HG03135 (cell line): ENCODE measurements around the gene MUC15.

ENCODE experiments used
- ATAC-seq: cut with Tn5 transposase; IDR thresholded peaks from one replicate; pipeline ENCODE4 v1.9.1; 2021; ENCODE audit warnings: mild to moderate bottlenecking, moderate library complexity; ENCODE audit not compliant: unreplicated experiment

The MUC15 gene

GRCh38 chr11:26578998-26579661 lies 7.1 kb upstream of the MUC15 start:
- ATAC-seq = no peak

GRCh38 chr11:26575946-26576345 lies 3.9 kb upstream of the MUC15 start:
- no peak for ATAC-seq

GRCh38 chr11:26573896-26574295 lies 1.8 kb upstream of the MUC15 start:
- ATAC-seq = no peak

GRCh38 chr11:26572770-26573402 lies 823 bp upstream of the MUC15 start:
- ATAC-seq = no peak

GRCh38 chr11:26569646-26570045 lies 2.4 kb downstream of the MUC15 start:
- ATAC-seq = no peak

GRCh38 chr11:26558190-26558589 lies 13.9 kb downstream of the MUC15 start:
- ATAC-seq = no peak

- no peak for ATAC-seq
Observed at GRCh38 chr11:26557666-26558065, 14.4 kb downstream of the MUC15 start.

- ATAC-seq = no peak
Observed at GRCh38 chr11:26556582-26556981, 15.5 kb downstream of the MUC15 start.

GRCh38 chr11:26554455-26554854 lies 17.6 kb downstream of the MUC15 start:
- no peak for ATAC-seq

- ATAC-seq = no peak
Observed at GRCh38 chr11:26553182-26553581, 18.9 kb downstream of the MUC15 start.

- ATAC-seq = no peak
Observed at GRCh38 chr11:26551186-26551801, 20.8 kb downstream of the MUC15 start.

- ATAC-seq = no peak
Observed at GRCh38 chr11:26550022-26550421, 22.0 kb downstream of the MUC15 start.

GRCh38 chr11:26549176-26549575 lies 22.9 kb downstream of the MUC15 start:
- ATAC-seq = no peak

- no peak for ATAC-seq
Observed at GRCh38 chr11:26541870-26542269, 30.2 kb downstream of the MUC15 start.

- ATAC-seq = no peak
Observed at GRCh38 chr11:26539517-26539916, 32.5 kb downstream of the MUC15 start.

- no peak for ATAC-seq
Observed at GRCh38 chr11:26537341-26537740, 34.7 kb downstream of the MUC15 start.

GRCh38 chr11:26527685-26528084 lies 44.4 kb downstream of the MUC15 start:
- ATAC-seq = no peak

- ATAC-seq = no peak
Observed at GRCh38 chr11:26522912-26523610, 49.0 kb downstream of the MUC15 start.

GRCh38 chr11:26519469-26519868 lies 52.6 kb downstream of the MUC15 start:
- no peak for ATAC-seq

- no peak for ATAC-seq
Observed at GRCh38 chr11:26512196-26512595, 59.9 kb downstream of the MUC15 start.

- ATAC-seq = no peak
Observed at GRCh38 chr11:26510756-26511155, 61.3 kb downstream of the MUC15 start.

GRCh38 chr11:26510164-26510563 lies 61.9 kb downstream of the MUC15 start:
- no peak for ATAC-seq
